H9 (cell line): ENCODE measurements around the gene DNAJC1. TPM values are rescaled to one million over a fixed set of nuclear protein-coding genes. Genes with fewer than 3 reads are reported as not detected.

Experiments
- DNase-seq: peaks from one replicate; pipeline ENCODE4 v3.0.0-alpha.2; 2017
- H2AFZ ChIP-seq: one replicate; pipeline ENCODE4 v1.6.1; 2013; ENCODE audit warnings: mild to moderate bottlenecking, low read length, control low read depth, moderate library complexity
- H2AK5ac ChIP-seq: 2 replicates; pipeline ENCODE4 v1.6.1; 2013; ENCODE audit warnings: low read length, control low read depth, mixed read lengths; ENCODE audit not compliant: insufficient read length
- H2BK120ac ChIP-seq: one replicate; pipeline ENCODE4 v1.6.1; 2013; ENCODE audit warnings: low read depth, mild to moderate bottlenecking, low read length, control low read depth, inconsistent platforms; ENCODE audit not compliant: poor library complexity, severe bottlenecking
- H2BK12ac ChIP-seq: 2 replicates; pipeline ENCODE4 v1.6.1; 2013; ENCODE audit warnings: low read length, control low read depth, mixed read lengths, low read depth; ENCODE audit not compliant: insufficient read length
- H2BK15ac ChIP-seq: 2 replicates; pipeline ENCODE4 v1.6.1; 2013; ENCODE audit warnings: low read depth, low read length, control low read depth
- H2BK20ac ChIP-seq: one replicate; pipeline ENCODE4 v1.6.1; 2013; ENCODE audit warnings: low read depth, mild to moderate bottlenecking, low read length, control low read depth, inconsistent platforms; ENCODE audit not compliant: poor library complexity, severe bottlenecking
- H2BK5ac ChIP-seq: 2 replicates; pipeline ENCODE4 v1.6.1; 2013; ENCODE audit warnings: low read length, control low read depth, mixed read lengths; ENCODE audit not compliant: insufficient read length
- H3K14ac ChIP-seq: 2 replicates; pipeline ENCODE4 v1.6.1; 2013; ENCODE audit warnings: low read length, control low read depth; ENCODE audit not compliant: insufficient read depth
- H3K18ac ChIP-seq: 2 replicates; pipeline ENCODE4 v1.6.1; 2013; ENCODE audit warnings: low read depth, mild to moderate bottlenecking, mixed read lengths, low read length, control low read depth; ENCODE audit not compliant: insufficient read length
- H3K23ac ChIP-seq: 2 replicates; pipeline ENCODE4 v1.6.1; 2013; ENCODE audit warnings: low read length, control low read depth, mixed read lengths, low read depth; ENCODE audit not compliant: insufficient read length
- H3K23me2 ChIP-seq: 2 replicates; pipeline ENCODE4 v1.6.1; 2013; ENCODE audit warnings: low read depth, mild to moderate bottlenecking, mixed read lengths, low read length, control low read depth; ENCODE audit not compliant: insufficient read length, poor library complexity, severe bottlenecking
- H3K27ac ChIP-seq: 2 replicates; pipeline ENCODE4 v1.5.1; 2013; ENCODE audit warnings: low read length, control low read depth, mixed read lengths, low read depth; ENCODE audit not compliant: insufficient read length
- H3K27me3 ChIP-seq: 2 replicates; pipeline ENCODE4 v1.6.1; 2013; ENCODE audit warnings: low read length, control low read depth, inconsistent platforms; ENCODE audit not compliant: insufficient read depth
- H3K4ac ChIP-seq: 2 replicates; pipeline ENCODE4 v1.6.1; 2013; ENCODE audit warnings: low read depth, mild to moderate bottlenecking, control low read depth, inconsistent platforms, low read length, moderate library complexity
- H3K4me1 ChIP-seq: 2 replicates; pipeline ENCODE4 v1.6.1; 2013; ENCODE audit warnings: low read length, control low read depth, inconsistent platforms; ENCODE audit not compliant: insufficient read depth
- H3K4me2 ChIP-seq: 2 replicates; pipeline ENCODE4 v1.6.1; 2013; ENCODE audit warnings: low read length, control low read depth, mixed read lengths; ENCODE audit not compliant: insufficient read length, insufficient read depth
- H3K56ac ChIP-seq: 2 replicates; pipeline ENCODE4 v1.6.1; 2013; ENCODE audit warnings: low read depth, mild to moderate bottlenecking, mixed read lengths, low read length, control low read depth; ENCODE audit not compliant: insufficient read length
- H3K79me1 ChIP-seq: 2 replicates; pipeline ENCODE4 v1.6.1; 2013; ENCODE audit warnings: low read depth, mild to moderate bottlenecking, moderate library complexity, low read length, control low read depth, inconsistent platforms; ENCODE audit not compliant: insufficient read depth, poor library complexity, severe bottlenecking
- H3K79me2 ChIP-seq: 2 replicates; pipeline ENCODE4 v1.6.1; 2013; ENCODE audit warnings: low read length, control low read depth, inconsistent platforms; ENCODE audit not compliant: insufficient read depth
- H3K9ac ChIP-seq: 2 replicates; pipeline ENCODE4 v1.6.1; 2013; ENCODE audit warnings: low read length, control low read depth, mixed read lengths; ENCODE audit not compliant: insufficient read length; ENCODE audit errors: extremely low read depth
- H3K9me3 ChIP-seq: one replicate; pipeline ENCODE4 v1.6.1; 2013; ENCODE audit warnings: low read depth, low read length, inconsistent platforms; ENCODE audit not compliant: control insufficient read depth
- H3T11ph ChIP-seq: one replicate; pipeline ENCODE4 v1.6.1; 2013; ENCODE audit warnings: mild to moderate bottlenecking, low read length, control low read depth, inconsistent platforms
- H4K20me1 ChIP-seq: one replicate; pipeline ENCODE4 v1.6.1; 2013; ENCODE audit not compliant: control insufficient read depth, insufficient read length, insufficient read depth
- H4K5ac ChIP-seq: 2 replicates; pipeline ENCODE4 v1.6.1; 2013; ENCODE audit warnings: low read depth, mild to moderate bottlenecking, mixed read lengths, low read length, control low read depth; ENCODE audit not compliant: insufficient read length
- H4K8ac ChIP-seq: replicated peaks from 2 replicates; pipeline ENCODE4 v1.6.1; 2013; ENCODE audit warnings: low read length, control low read depth, mixed read lengths, low read depth; ENCODE audit not compliant: insufficient read length
- H4K91ac ChIP-seq: 2 replicates; pipeline ENCODE4 v1.6.1; 2013; ENCODE audit warnings: low read depth, mild to moderate bottlenecking, moderate library complexity, mixed read lengths, low read length, control low read depth; ENCODE audit not compliant: insufficient read length
- H3K27ac Mint-ChIP-seq, 3 experiments: 2 replicates in 2 of 3; 3 replicates in 1 of 3; pipeline ENCODE4 v1.8.0; 2020 to 2021; ENCODE audit warnings: mixed read lengths in 3 of 3, mild to moderate bottlenecking in 1 of 3, moderate library complexity in 1 of 3
- H3K27me3 Mint-ChIP-seq: 2 replicates; pipeline ENCODE4 v1.8.0; 2021; ENCODE audit warnings: low read depth, mild to moderate bottlenecking, moderate library complexity, mixed read lengths
- H3K36me3 Mint-ChIP-seq, 3 experiments: 2 replicates in 2 of 3; 3 replicates in 1 of 3; pipeline ENCODE4 v1.8.0; 2020 to 2021; ENCODE audit warnings: low read depth in 3 of 3, mixed read lengths in 3 of 3; ENCODE audit not compliant: insufficient read depth in 1 of 3
- H3K4me1 Mint-ChIP-seq, 2 experiments: 2 replicates each; pipeline ENCODE4 v1.8.0; 2020; ENCODE audit warnings: mixed read lengths in 2 of 2
- H3K4me3 Mint-ChIP-seq, 2 experiments: 2 replicates in 1 of 2; 3 replicates in 1 of 2; pipeline ENCODE4 v1.8.0; 2020 to 2021; ENCODE audit warnings: mild to moderate bottlenecking in 2 of 2, mixed read lengths in 2 of 2, moderate library complexity in 1 of 2
- H3K9me3 Mint-ChIP-seq, 2 experiments: 2 replicates in 1 of 2; 3 replicates in 1 of 2; pipeline ENCODE4 v1.8.0; 2020; ENCODE audit warnings: mild to moderate bottlenecking in 2 of 2, mixed read lengths in 2 of 2, moderate library complexity in 1 of 2
- CTCF ChIP-seq: fragments of 200-600 bp; sonication (generic); conservative IDR thresholded peaks from 3 replicates; pipeline ENCODE4 v1.8.0; 2021; ENCODE audit warnings: antibody characterized with exemption, mild to moderate bottlenecking
- WGBS: extraction: QIAGEN DNeasy Blood & Tissue Kit; methylation state at CpG from one replicate; pipeline ENCODE4 v1.1.7; 2013; ENCODE audit warnings: missing lambda C conversion rate, low lambda C conversion rate, mixed read lengths; ENCODE audit not compliant: insufficient read length; ENCODE audit errors: extremely low coverage; 5-methylcytosine and 5-hydroxymethylcytosine counted together
- total RNA-seq: library from RNA; stranded (reverse); gene quantifications from 2 replicates; pipeline ENCODE4 v1.2.1, GENCODE V29; 2021

The DNAJC1 gene
- total RNA-seq, 1 experiment from 2014 or later: 11.2 TPM

GRCh38 chr10:21831986-21832820 lies 171.3 kb downstream of the DNAJC1 start:
- H3K4me3 Mint-ChIP-seq: no peak overlapping the region
- H4K5ac ChIP-seq: no peak overlapping the region
- H2AFZ ChIP-seq: no peak overlapping the region
- no peak overlapping the region for H2AK5ac ChIP-seq
- no peak overlapping the region for H3K9ac ChIP-seq
- H3K79me2 ChIP-seq: no peaks in the 10 kb centered on the region
- no peak overlapping the region for H3K4me2 ChIP-seq
- H3K27me3 Mint-ChIP-seq: peaks cover 8% of the 10 kb centered on the region
- DNase-seq: no peak
- no peak overlapping the region for H2BK15ac ChIP-seq
- H3K4me1 Mint-ChIP-seq: no peaks in the 10 kb centered on the region
- H4K20me1 ChIP-seq: no peaks in the 10 kb centered on the region
- peaks cover 28% of the 10 kb centered on the region for H3K9me3 ChIP-seq
- no peak overlapping the region for H2BK12ac ChIP-seq
- H3K18ac ChIP-seq: no peak overlapping the region
- H3K14ac ChIP-seq: no peak overlapping the region
- WGBS: no CpG with 5 or more reads among the region's 2 CpGs
- no peak overlapping the region for H3K4ac ChIP-seq
- H2BK20ac ChIP-seq: no peak overlapping the region
- no peak overlapping the region for H3K23ac ChIP-seq
- H3K4me1 ChIP-seq: no peaks in the 10 kb centered on the region
- H3K27ac Mint-ChIP-seq: no peak overlapping the region
- H4K91ac ChIP-seq: no peak overlapping the region
- H2BK120ac ChIP-seq: no peak overlapping the region
- H3K23me2 ChIP-seq: no peaks in the 10 kb centered on the region
- no peak overlapping the region for H2BK5ac ChIP-seq
- H3K9me3 Mint-ChIP-seq: peaks cover 90 to 91% of the 10 kb centered on the region in 2 experiments
- H3T11ph ChIP-seq: no peak overlapping the region
- H3K56ac ChIP-seq: no peak overlapping the region
- no peak overlapping the region for H3K27ac ChIP-seq
- H3K36me3 Mint-ChIP-seq: peaks cover 64 to 81% (median 71%) of the 10 kb centered on the region in 3 experiments
- H4K8ac ChIP-seq: no peak overlapping the region
- no peak for TF ChIP-seq CTCF
- H3K79me1 ChIP-seq: no peaks in the 10 kb centered on the region
- no peaks in the 10 kb centered on the region for H3K27me3 ChIP-seq
